Measurements from ENCODE around the gene SPATA33. TPM values are rescaled to one million over a fixed set of nuclear protein-coding genes. Genes with fewer than 3 reads are reported as not detected.

SPATA33 gene
- polyA plus RNA-seq, 3 donors, result 2.7 to 3.1 (median 2.8) TPM

- WGBS, 3 donors, result 91 to 92% (median 91%) methylated on average over 26 to 29 of the region's 29 CpGs
- H3K27ac ChIP-seq (ENCODE audit: low read depth, low read length), result no peak overlapping the region
Observed at GRCh38 chr16:89716916-89717687, 59.5 kb downstream of the SPATA33 start.

GRCh38 chr16:89717688-89718505, 60.3 kb downstream of the SPATA33 start:
- H3K27ac ChIP-seq (ENCODE audit: low read depth, low read length), result no peak overlapping the region
- 85 to 87% (median 86%) methylated on average over 24 of the region's 24 CpGs for WGBS, 3 donors

Other genes with a start within 250 kb of the SPATA33 start
- gene ANKRD11, start 167.3 kb upstream of the SPATA33 start, polyA plus RNA-seq, result 10 to 100 TPM; 24.9 to 53.9 (median 48.4) TPM
- gene SPG7, start 149.4 kb upstream of the SPATA33 start, polyA plus RNA-seq, result 10 to 100 TPM; 38.4 to 62.0 (median 61.1) TPM
- 1,000 to 10,000 TPM; 5,860 to 8,120 (median 6,597) TPM for gene RPL13, start 97.2 kb upstream of the SPATA33 start, polyA plus RNA-seq
- under 1 TPM in 2 of 3 donors, not detected in 1; 0.28 to 0.65 TPM for gene CPNE7, start 82.1 kb upstream of the SPATA33 start, polyA plus RNA-seq
- 100 to 1,000 TPM in 1 of 3 donors, under 1 TPM in 2; 0.16 to 133 (median 0.34) TPM for gene DPEP1, start 44.2 kb upstream of the SPATA33 start, polyA plus RNA-seq
- 10 to 100 TPM; 34.9 to 59.4 (median 54.2) TPM for gene CHMP1A, start 128 bp upstream of the SPATA33 start, polyA plus RNA-seq
- gene CDK10, start 28.9 kb downstream of the SPATA33 start, polyA plus RNA-seq, result 10 to 100 TPM; 58.4 to 66.1 (median 59.4) TPM
- gene SPATA2L, start 43.9 kb downstream of the SPATA33 start, polyA plus RNA-seq, result 10 to 100 TPM in 2 of 3 donors, 1 to 10 TPM in 1; 7.3 to 22.6 (median 11.6) TPM
- gene VPS9D1, start 63.1 kb downstream of the SPATA33 start, polyA plus RNA-seq, result 10 to 100 TPM in 2 of 3 donors, 1 to 10 TPM in 1; 5.9 to 19.8 (median 17.3) TPM
- gene ZNF276, start 63.7 kb downstream of the SPATA33 start, polyA plus RNA-seq, result 10 to 100 TPM; 10.7 to 22.5 (median 20.1) TPM
- 1 to 10 TPM; 1.3 to 2.8 (median 2.0) TPM for gene FANCA, start 158.8 kb downstream of the SPATA33 start, polyA plus RNA-seq
- gene SPIRE2, start 170.6 kb downstream of the SPATA33 start, polyA plus RNA-seq, result 1 to 10 TPM; 1.5 to 3.4 (median 2.2) TPM
- gene TCF25, start 215.8 kb downstream of the SPATA33 start, polyA plus RNA-seq, result 100 to 1,000 TPM in 1 of 3 donors, 10 to 100 TPM in 2; 88.9 to 122 (median 99.0) TPM